OCI-LY1 (cell line): ENCODE measurements around the gene REC8.

Experiments used
- EZH2 ChIP-seq: fragments of 200-600 bp; sonication (generic), shearing (Covaris generic); IDR thresholded peaks from 2 replicates; pipeline ENCODE4 v1.8.0; 2017; ENCODE audit warnings: borderline replicate concordance, mixed run types, mild to moderate bottlenecking, antibody characterized with exemption, low read length, moderate library complexity, mixed read lengths
- TF ChIP-seq, protein P1 (sequence below): fragments of 200-600 bp; sonication (generic), shearing (Covaris generic); IDR thresholded peaks from 2 replicates; pipeline ENCODE4 v1.5.1; 2017; ENCODE audit warnings: mild to moderate bottlenecking, antibody characterized with exemption, low read length, moderate library complexity, mixed read lengths

DNA sequence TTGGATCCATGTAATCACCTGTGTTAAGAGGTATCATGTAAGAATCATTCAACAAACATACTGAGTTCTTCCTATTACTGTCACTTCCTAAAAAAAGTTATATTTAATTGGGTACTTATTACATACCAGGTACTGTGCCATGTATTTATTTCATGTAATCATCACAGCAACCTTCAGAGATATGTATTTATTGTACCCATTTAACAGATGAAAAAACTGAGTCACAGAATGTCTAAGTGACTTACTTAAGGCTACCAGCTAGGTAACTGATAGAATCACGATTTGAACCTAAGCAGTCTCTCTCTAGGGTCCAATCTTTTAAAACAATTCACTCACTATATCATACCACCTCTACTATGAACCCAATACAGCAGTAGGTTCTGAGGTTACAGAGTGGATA lies 27.4 kb upstream of the REC8 start:
- TF ChIP-seq EZH2, result no peak
- TF ChIP-seq, protein P1, sequence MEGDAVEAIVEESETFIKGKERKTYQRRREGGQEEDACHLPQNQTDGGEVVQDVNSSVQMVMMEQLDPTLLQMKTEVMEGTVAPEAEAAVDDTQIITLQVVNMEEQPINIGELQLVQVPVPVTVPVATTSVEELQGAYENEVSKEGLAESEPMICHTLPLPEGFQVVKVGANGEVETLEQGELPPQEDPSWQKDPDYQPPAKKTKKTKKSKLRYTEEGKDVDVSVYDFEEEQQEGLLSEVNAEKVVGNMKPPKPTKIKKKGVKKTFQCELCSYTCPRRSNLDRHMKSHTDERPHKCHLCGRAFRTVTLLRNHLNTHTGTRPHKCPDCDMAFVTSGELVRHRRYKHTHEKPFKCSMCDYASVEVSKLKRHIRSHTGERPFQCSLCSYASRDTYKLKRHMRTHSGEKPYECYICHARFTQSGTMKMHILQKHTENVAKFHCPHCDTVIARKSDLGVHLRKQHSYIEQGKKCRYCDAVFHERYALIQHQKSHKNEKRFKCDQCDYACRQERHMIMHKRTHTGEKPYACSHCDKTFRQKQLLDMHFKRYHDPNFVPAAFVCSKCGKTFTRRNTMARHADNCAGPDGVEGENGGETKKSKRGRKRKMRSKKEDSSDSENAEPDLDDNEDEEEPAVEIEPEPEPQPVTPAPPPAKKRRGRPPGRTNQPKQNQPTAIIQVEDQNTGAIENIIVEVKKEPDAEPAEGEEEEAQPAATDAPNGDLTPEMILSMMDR, result no peak
